NCI-H774 (cell line): ENCODE data around the gene LSM12.

Experiments used
- DNase-seq: peaks from one replicate; lab custom pipeline; 2025; lab: John Stamatoyannopoulos, UW

The LSM12 gene

GRCh38 chr17:44095647-44096496 is 29.4 kb upstream of the LSM12 start:
- peak; percentile 81 for DNase-seq

DNA sequence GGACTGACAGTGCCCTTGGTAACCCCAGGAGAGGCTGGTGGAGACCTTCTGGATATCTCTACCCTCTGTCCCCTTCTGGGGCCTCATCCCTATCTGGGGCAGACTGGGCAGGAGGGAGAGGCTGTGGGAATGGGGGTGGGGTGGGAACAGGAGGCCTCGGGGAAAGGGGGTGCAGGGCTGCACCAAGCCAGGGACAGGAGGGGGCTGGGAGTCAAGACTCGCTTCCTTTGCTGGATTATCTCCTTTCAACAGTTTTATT is 28.8 kb upstream of the LSM12 start:
- DNase-seq, result no peak

GRCh38 chr17:44094701-44095387 is 28.4 kb upstream of the LSM12 start:
- no peak for DNase-seq

GRCh38 chr17:44093231-44093900 is 26.9 kb upstream of the LSM12 start:
- no peak for DNase-seq

GRCh38 chr17:44092051-44092450 is 25.6 kb upstream of the LSM12 start:
- no peak for DNase-seq

GRCh38 chr17:44091200-44091997 is 24.9 kb upstream of the LSM12 start:
- no peak for DNase-seq

GRCh38 chr17:44088254-44088653 is 21.8 kb upstream of the LSM12 start:
- no peak for DNase-seq

DNA sequence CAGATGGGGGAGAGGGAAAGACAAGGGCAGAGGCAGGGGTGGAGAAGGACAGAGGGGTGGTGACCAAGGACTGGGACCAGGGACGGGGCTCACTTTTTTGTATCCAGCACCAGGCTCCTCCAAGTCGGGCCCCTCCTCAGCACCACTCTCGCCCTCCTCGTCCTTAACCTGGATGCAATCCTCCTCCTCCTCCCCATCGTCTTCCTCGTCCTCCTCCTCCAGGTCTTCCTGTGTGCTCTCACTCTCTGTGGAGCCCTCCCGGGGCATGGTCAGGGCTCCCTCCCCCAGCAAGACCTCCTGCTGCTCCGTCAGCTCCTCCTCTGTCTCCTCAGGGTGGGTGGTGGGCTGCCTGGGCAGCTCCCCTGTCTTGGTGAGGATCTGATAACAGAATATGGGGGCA is 20.8 kb upstream of the LSM12 start:
- no peak for DNase-seq

DNA sequence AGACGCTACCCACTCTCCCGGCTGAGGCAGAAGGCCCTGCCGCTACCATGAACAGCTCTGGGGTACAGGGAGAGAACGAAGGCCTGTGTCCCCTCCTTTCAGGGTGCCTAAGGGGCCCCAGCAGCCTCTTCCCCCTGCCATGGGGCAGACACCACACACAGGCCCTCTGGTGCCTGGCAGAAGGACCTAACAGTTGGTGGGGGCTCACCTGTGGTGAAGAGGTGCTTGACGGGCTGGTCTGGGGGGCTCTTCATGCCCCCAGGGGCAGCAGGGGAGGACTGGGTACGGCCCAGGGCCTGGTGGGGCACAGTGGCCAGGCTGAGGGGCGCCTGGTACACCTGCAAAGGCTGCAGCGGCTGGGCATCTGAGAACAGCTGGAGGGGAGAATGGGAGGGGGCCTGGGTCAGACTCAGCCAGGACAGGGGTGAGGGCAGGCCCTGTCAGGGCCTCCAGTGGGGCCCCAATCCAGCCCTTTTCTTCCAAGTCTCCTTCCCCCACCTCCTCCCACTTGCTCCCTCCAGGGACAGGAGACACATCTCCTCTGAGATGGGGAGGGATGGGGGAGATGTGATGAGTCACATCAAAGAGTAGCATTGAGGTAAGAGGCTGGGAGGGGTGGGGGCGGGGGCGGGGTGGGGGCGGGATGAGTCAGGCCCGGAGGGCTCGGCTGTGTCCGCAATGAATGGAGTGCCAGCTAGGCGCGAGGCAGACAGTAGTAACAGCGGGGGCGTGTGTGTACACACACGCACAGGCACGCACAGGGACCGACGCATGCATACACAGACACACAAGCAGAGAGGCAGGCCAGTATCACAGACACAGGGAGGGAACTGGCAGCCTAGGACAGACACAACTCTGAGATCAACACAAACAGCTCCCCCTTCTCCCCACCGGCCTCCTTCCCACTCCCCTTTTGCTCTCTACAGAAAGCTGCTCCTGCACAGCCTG is 20.2 kb upstream of the LSM12 start:
- no peak for DNase-seq

DNA sequence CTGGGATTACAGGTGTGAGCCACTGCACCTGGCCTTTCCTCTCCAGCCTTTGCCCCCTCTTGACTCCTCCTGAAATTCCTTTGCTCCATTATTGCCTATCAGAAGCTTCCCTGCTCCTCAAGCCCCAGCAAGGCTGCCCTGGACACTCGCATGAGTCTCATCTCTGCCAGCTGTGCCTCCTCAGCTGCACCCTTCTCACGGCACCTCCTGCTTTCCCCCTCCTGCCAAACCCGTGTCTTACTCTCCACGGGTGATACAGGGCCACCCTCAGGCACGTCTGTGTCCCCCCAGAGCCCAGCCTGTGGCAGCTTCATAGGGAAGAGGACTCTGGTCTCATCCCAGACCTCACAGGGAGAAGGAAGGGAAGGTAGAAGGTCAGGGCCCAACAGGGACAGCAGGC is 19.4 kb upstream of the LSM12 start:
- DNase-seq, result no peak

DNA sequence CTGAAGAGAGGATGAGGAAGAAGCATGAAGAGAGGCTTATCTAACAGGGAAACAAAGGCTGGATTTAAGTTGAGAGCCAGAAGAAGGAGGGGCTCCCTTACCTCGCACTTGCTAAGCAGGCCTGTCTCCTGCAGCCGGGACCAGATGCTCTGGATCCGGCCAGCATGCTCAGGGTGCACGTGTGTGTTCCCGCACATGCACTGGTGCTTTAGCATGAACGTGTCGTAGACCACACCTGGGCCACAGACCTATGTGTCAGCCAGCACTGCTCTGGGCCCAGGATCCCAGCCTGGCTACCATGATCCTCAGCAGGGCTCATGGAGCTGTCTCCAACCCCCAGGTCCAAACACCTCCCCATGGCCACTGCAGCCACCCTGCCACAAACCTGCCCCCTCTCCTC is 18.4 kb upstream of the LSM12 start:
- no peak for DNase-seq

GRCh38 chr17:44084131-44084538 is 17.7 kb upstream of the LSM12 start:
- no peak for DNase-seq

GRCh38 chr17:44083250-44083849 is 16.9 kb upstream of the LSM12 start:
- DNase-seq, result no peak

DNA sequence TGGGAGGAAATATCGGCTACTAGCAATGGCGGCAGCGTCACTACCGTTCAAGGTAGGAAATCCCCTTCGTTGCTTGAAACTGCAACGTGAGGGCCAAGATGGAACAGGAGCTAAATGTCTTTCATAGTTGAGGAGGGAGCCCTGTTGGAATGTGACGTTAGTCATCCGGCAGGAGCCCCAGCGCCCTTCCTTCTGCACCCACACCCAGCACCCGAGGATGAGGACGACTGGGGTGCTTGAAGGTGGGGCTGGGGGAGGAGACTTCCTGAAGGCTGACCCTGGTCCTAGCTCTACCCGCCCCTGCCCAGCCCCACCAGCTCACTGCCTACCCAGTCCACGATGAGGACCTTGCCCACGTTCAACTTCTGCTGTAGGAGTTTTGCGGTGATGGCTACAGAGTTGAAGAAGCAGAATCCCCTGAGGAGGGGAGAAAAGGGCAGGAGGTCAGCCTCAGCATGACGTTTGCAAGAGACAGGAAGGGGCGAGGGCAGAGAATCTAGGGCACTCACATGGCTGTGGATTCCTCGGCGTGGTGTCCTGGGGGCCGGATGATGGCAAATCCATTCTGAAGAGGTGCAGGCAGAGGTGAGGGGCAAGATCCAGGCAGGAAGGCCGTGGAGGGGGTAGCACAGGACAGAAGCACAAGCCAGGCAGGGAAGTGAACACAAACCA is 15.9 kb upstream of the LSM12 start:
- no peak for DNase-seq

DNA sequence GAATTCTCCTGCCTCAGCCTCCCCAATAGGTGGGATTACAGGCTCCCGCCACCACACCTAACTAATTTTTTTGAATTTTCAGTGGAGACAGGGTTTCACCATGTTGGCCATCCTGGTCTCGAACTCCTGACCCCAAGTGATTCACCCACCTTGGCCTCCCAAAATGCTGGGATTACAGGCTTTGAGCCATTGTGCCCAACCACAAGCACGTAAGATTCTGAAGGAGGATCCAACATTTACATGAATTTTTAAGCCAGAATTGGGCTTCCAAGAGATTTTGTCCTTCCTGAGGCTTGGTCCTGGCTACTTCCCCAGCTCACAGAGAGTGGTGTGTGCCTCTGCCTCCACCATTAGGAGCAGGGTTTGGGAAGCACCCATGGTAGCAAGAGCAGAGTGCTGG is 15.2 kb upstream of the LSM12 start:
- no peak for DNase-seq

DNA sequence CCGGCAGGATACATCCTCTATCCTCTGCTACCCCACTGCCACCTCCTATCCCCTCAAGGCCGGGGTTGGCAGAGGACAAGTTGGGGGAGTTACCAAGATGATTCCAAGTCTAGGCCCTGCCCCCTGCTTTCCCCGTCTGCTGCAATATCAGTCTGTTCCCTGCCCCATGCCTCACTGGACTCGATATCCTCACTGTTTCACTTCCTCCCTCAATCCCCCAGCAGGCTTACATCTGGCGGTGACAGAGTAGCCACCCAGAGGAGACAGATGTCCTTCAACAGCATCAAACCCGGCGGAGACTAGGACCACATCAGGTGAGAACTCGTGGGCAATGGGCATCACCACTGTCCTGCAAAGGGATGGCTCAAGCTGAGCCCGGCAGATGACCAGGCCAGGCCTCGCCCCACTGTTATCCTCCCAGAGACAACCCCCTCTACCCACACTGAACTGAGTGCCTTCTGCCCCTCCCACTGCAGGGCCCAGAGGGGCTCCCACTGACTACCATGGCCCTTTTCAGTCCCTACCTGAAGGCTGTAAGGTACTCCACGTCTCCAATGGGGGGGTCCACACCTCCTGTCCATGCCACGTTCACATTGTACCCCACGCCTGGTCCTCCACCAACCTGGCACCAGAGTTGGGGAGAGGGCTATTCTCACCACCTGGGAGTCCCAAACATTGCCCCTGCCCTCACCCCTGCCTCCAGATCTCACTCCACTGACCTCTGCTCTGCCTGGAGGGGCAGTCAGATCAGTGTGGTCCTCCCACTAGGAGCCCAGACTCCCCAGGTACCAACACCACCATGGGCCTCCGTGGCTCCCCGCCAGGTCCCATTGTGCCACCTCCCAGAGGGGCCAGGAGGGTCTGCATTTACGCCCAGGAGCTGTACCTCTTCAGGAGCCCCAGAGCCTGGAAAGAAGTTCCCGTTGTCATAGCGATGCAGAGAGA is 13.7 kb upstream of the LSM12 start:
- DNase-seq, result no peak

- no peak for DNase-seq
Measured at GRCh38 chr17:44078412-44078811, 11.9 kb upstream of the LSM12 start.

DNA sequence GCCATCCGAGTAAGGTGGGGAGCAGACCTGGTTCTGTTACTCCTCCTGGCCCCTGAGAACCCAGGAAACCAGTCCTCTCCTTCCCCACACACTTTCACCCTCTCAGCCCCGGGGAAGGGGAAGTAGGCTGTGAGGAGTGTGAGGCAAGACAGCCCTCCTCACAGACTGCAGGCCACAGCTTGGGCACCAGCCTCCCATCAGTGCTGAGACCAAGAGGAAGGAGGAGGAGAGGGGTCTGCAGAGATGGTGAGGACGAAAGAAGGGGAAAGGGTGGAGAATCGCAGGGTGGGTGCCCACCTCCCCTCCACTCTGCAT is 11.1 kb upstream of the LSM12 start:
- no peak for DNase-seq
